Measurements from ENCODE around the gene NTM. TPM values are rescaled to one million over a fixed set of nuclear protein-coding genes. Genes with fewer than 3 reads are reported as not detected.

Gene NTM
- total RNA-seq, 2 donors from 2014 or later = not detected

- Histone ChIP-seq H3K4me3 (no peak overlapping the region), H3K36me3 (no peaks in the 10 kb centered on the region), H3K27ac (no peak overlapping the region), H3K4me1 (ENCODE audit: control insufficient read depth in 1 of 2, low read depth in 2 of 2) (no peaks in the 10 kb centered on the region), H3K27me3 (replicated peaks; ENCODE audit: insufficient read depth) (no peaks in the 10 kb centered on the region), H3K9me3 (no peaks in the 10 kb centered on the region)
- ATAC-seq (ENCODE audit: insufficient number of reproducible peaks, low FRiP score, low read depth) = no peak
- no peak for TF ChIP-seq CTCF (IDR thresholded peaks at IDR 0.05)
- DNase-seq (ENCODE audit: low spot score) = no peak
Observed at GRCh38 chr11:131773626-131774025, 403.2 kb downstream of the NTM start.

GRCh38 chr11:131776211-131776610 lies 405.8 kb downstream of the NTM start:
- Histone ChIP-seq H3K9me3 (no peaks in the 10 kb centered on the region), H3K4me1 (ENCODE audit: control insufficient read depth in 1 of 2, low read depth in 2 of 2) (no peaks in the 10 kb centered on the region), H3K4me3 (no peak overlapping the region), H3K36me3 (no peaks in the 10 kb centered on the region), H3K27me3 (replicated peaks; ENCODE audit: insufficient read depth) (no peaks in the 10 kb centered on the region), H3K27ac (no peak overlapping the region)
- no peak for ATAC-seq (ENCODE audit: insufficient number of reproducible peaks, low FRiP score, low read depth)
- no peak for TF ChIP-seq CTCF (IDR thresholded peaks at IDR 0.05)
- no peak for DNase-seq (ENCODE audit: low spot score)

- no peak for ATAC-seq (ENCODE audit: insufficient number of reproducible peaks, low FRiP score, low read depth)
- H3K27me3 ChIP-seq (replicated peaks; ENCODE audit: insufficient read depth) = no peaks in the 10 kb centered on the region
- H3K9me3 ChIP-seq = no peaks in the 10 kb centered on the region
- H3K27ac ChIP-seq = no peak overlapping the region
- no peaks in the 10 kb centered on the region for H3K4me1 ChIP-seq (ENCODE audit: control insufficient read depth in 1 of 2, low read depth in 2 of 2)
- no peaks in the 10 kb centered on the region for H3K36me3 ChIP-seq
- no peak overlapping the region for H3K4me3 ChIP-seq
- no peak for DNase-seq (ENCODE audit: low spot score)
- TF ChIP-seq CTCF (IDR thresholded peaks at IDR 0.05) = no peak
Observed at GRCh38 chr11:131785801-131786200, 415.4 kb downstream of the NTM start.

- Histone ChIP-seq H3K36me3 (no peaks in the 10 kb centered on the region), H3K4me1 (ENCODE audit: control insufficient read depth in 1 of 2, low read depth in 2 of 2) (no peaks in the 10 kb centered on the region), H3K27ac (no peak overlapping the region), H3K4me3 (no peak overlapping the region), H3K27me3 (replicated peaks; ENCODE audit: insufficient read depth) (no peaks in the 10 kb centered on the region), H3K9me3 (no peaks in the 10 kb centered on the region)
- ATAC-seq (ENCODE audit: insufficient number of reproducible peaks, low FRiP score, low read depth) (no peak), DNase-seq (ENCODE audit: low spot score) (no peak)
- no peak for TF ChIP-seq CTCF (IDR thresholded peaks at IDR 0.05)
Observed at GRCh38 chr11:131787119-131787518, 416.7 kb downstream of the NTM start.

GRCh38 chr11:131790586-131790985 lies 420.2 kb downstream of the NTM start:
- Histone ChIP-seq H3K4me3 (no peak overlapping the region), H3K27ac (no peak overlapping the region), H3K9me3 (no peaks in the 10 kb centered on the region), H3K27me3 (replicated peaks; ENCODE audit: insufficient read depth) (no peaks in the 10 kb centered on the region), H3K4me1 (ENCODE audit: control insufficient read depth in 1 of 2, low read depth in 2 of 2) (no peaks in the 10 kb centered on the region), H3K36me3 (no peaks in the 10 kb centered on the region)
- no peak for TF ChIP-seq CTCF (IDR thresholded peaks at IDR 0.05)
- DNase-seq (ENCODE audit: low spot score) (no peak), ATAC-seq (ENCODE audit: insufficient number of reproducible peaks, low FRiP score, low read depth) (no peak)
